Right kidney (tissue), 1 donor: ENCODE measurements around the gene MAPK8IP1.

Experiments
- DNase-seq: peaks from one replicate; pipeline ENCODE4 v3.0.0-alpha.2; 2016

MAPK8IP1 gene

GRCh38 chr11:45926536-45927331, 41.3 kb downstream of the MAPK8IP1 start:
- no peak for DNase-seq

GRCh38 chr11:45927332-45927683, 41.9 kb downstream of the MAPK8IP1 start:
- no peak for DNase-seq

- DNase-seq = no peak
Measured at GRCh38 chr11:45927684-45928413, 42.4 kb downstream of the MAPK8IP1 start.

GRCh38 chr11:45928535-45929215, 43.2 kb downstream of the MAPK8IP1 start:
- DNase-seq = no peak

GRCh38 chr11:45929486-45930030, 44.1 kb downstream of the MAPK8IP1 start:
- no peak for DNase-seq

GRCh38 chr11:45930031-45930794, 44.8 kb downstream of the MAPK8IP1 start:
- no peak for DNase-seq

GRCh38 chr11:45930951-45931570, 45.6 kb downstream of the MAPK8IP1 start:
- no peak for DNase-seq

- no peak for DNase-seq
Measured at GRCh38 chr11:45931739-45932138, 46.3 kb downstream of the MAPK8IP1 start.

- DNase-seq = no peak
Measured at GRCh38 chr11:45932217-45932616, 46.8 kb downstream of the MAPK8IP1 start.

GRCh38 chr11:45933131-45933831, 47.8 kb downstream of the MAPK8IP1 start:
- DNase-seq = no peak

GRCh38 chr11:45933846-45934579, 48.6 kb downstream of the MAPK8IP1 start:
- DNase-seq = no peak

GRCh38 chr11:45934580-45935318, 49.3 kb downstream of the MAPK8IP1 start:
- no peak for DNase-seq

- DNase-seq = no peak
Measured at GRCh38 chr11:45935349-45936064, 50.1 kb downstream of the MAPK8IP1 start.

- DNase-seq = no peak
Measured at GRCh38 chr11:45936511-45937054, 51.1 kb downstream of the MAPK8IP1 start.

- DNase-seq = no peak
Measured at GRCh38 chr11:45937916-45938315, 52.5 kb downstream of the MAPK8IP1 start.

- no peak for DNase-seq
Measured at GRCh38 chr11:45939836-45940235, 54.4 kb downstream of the MAPK8IP1 start.

GRCh38 chr11:45941285-45941684, 55.8 kb downstream of the MAPK8IP1 start:
- no peak for DNase-seq

GRCh38 chr11:45942381-45942780, 56.9 kb downstream of the MAPK8IP1 start:
- no peak for DNase-seq
